ENCODE measurements around the gene KRTAP5-9.

DNA sequence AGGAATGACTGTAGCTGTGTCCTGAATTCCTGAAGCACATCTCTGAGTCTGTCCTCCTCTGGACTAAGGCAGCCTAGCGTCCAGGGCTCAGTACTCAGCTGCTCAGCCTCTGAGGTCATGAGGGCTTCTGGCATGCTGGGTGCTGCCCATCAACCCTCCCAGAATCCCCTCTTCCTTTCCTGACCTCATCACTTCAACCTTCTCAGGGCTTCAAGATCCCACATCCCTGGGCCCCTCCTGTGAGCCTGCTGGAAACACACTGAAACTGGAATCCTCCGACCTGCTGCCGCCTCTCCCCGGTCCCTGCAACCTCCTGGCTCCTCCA, 9.6 kb upstream of the KRTAP5-9 start:
- TF ChIP-seq, protein P1, sequence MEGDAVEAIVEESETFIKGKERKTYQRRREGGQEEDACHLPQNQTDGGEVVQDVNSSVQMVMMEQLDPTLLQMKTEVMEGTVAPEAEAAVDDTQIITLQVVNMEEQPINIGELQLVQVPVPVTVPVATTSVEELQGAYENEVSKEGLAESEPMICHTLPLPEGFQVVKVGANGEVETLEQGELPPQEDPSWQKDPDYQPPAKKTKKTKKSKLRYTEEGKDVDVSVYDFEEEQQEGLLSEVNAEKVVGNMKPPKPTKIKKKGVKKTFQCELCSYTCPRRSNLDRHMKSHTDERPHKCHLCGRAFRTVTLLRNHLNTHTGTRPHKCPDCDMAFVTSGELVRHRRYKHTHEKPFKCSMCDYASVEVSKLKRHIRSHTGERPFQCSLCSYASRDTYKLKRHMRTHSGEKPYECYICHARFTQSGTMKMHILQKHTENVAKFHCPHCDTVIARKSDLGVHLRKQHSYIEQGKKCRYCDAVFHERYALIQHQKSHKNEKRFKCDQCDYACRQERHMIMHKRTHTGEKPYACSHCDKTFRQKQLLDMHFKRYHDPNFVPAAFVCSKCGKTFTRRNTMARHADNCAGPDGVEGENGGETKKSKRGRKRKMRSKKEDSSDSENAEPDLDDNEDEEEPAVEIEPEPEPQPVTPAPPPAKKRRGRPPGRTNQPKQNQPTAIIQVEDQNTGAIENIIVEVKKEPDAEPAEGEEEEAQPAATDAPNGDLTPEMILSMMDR (IDR thresholded peaks at IDR 0.05) = no peak
- no peak for TF ChIP-seq POLR2A (IDR thresholded peaks at IDR 0.05)

Measured in lower leg skin (tissue), 3 donors.